Measurements from ENCODE around the gene PIGQ.

The PIGQ gene

GRCh38 chr16:569445-570254 lies at the start of gene PIGQ:
Gene PIGQ (plus strand): TSS chr16:569968. CDS start chr16:574075, 4,107 bp downstream.
- Mint-ChIP-seq H3K36me3 (no peaks in the 10 kb centered on the region), H3K27ac (peak within 1 kb of the TSS; percentile 86)

DNA sequence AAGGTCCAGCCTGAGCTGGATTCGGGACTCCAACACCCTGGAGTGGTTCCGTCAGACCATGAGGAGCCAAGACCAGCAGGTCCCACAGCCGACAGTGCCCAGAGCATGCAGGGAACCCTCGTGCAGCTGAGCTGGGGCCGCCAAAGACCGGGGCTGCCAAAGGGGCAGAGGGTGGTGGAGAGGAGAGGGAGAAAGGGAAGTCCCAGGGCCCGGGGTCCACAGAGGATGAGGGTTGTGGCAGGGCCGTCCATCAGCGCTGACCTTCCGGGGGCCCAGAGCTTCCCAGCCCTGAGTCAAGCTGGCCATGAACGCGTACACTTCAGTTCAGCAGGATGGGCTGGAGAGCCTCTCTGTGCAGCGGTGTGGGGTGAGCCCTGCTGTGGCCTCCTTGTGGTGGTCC lies 48.9 kb upstream of the PIGQ start:
- no peaks in the 10 kb centered on the region for H3K9me3 Mint-ChIP-seq

More at GRCh38 chr16:569445-570254, at the start of gene PIGQ:
- H3K4me1 Mint-ChIP-seq = peaks cover 31% of the 10 kb centered on the region
- no peaks in the 10 kb centered on the region for H3K9me3 Mint-ChIP-seq
- no peaks in the 10 kb centered on the region for H3K27me3 Mint-ChIP-seq
- peak within 1 kb of the TSS; percentile 88 for H3K4me3 Mint-ChIP-seq

GRCh38 chr16:521381-522210 lies 48.2 kb upstream of the PIGQ start:
- no peak overlapping the region for H3K27ac Mint-ChIP-seq
- no peaks in the 10 kb centered on the region for H3K9me3 Mint-ChIP-seq
- peaks cover 5% of the 10 kb centered on the region for H3K36me3 Mint-ChIP-seq
- H3K27me3 Mint-ChIP-seq = no peaks in the 10 kb centered on the region
- H3K4me1 Mint-ChIP-seq = peaks cover 10% of the 10 kb centered on the region
- H3K4me3 Mint-ChIP-seq = no peak overlapping the region

More for the DNA sequence above, 48.9 kb upstream of the PIGQ start:
- Mint-ChIP-seq H3K27ac (no peak overlapping the region), H3K27me3 (no peaks in the 10 kb centered on the region), H3K4me3 (no peak overlapping the region), H3K4me1 (peaks cover 9% of the 10 kb centered on the region), H3K36me3 (peaks cover 5% of the 10 kb centered on the region)

GRCh38 chr16:522320-523096 lies 47.3 kb upstream of the PIGQ start:
- Mint-ChIP-seq H3K9me3 (no peaks in the 10 kb centered on the region), H3K36me3 (peaks cover 5% of the 10 kb centered on the region), H3K4me1 (peaks cover 10% of the 10 kb centered on the region), H3K27me3 (no peaks in the 10 kb centered on the region), H3K27ac (peak overlapping the region; percentile 55), H3K4me3 (no peak overlapping the region)

GRCh38 chr16:523097-523741 lies 46.5 kb upstream of the PIGQ start:
- H3K4me1 Mint-ChIP-seq = peaks cover 10% of the 10 kb centered on the region
- H3K9me3 Mint-ChIP-seq = no peaks in the 10 kb centered on the region
- peak overlapping the region; percentile 55 for H3K27ac Mint-ChIP-seq
- H3K27me3 Mint-ChIP-seq = no peaks in the 10 kb centered on the region
- no peak overlapping the region for H3K4me3 Mint-ChIP-seq
- peaks cover 5% of the 10 kb centered on the region for H3K36me3 Mint-ChIP-seq

GRCh38 chr16:524274-525040 lies 45.3 kb upstream of the PIGQ start:
- Mint-ChIP-seq H3K9me3 (no peaks in the 10 kb centered on the region), H3K4me1 (peaks cover 10% of the 10 kb centered on the region), H3K36me3 (peaks cover 7% of the 10 kb centered on the region), H3K27ac (peak overlapping the region; percentile 51), H3K4me3 (no peak overlapping the region), H3K27me3 (no peaks in the 10 kb centered on the region)

- Mint-ChIP-seq H3K36me3 (peaks cover 7% of the 10 kb centered on the region), H3K4me1 (peaks cover 14% of the 10 kb centered on the region), H3K27ac (peak overlapping the region; percentile 100), H3K4me3 (peak overlapping the region; percentile 88), H3K27me3 (no peaks in the 10 kb centered on the region), H3K9me3 (no peaks in the 10 kb centered on the region)
Measured at GRCh38 chr16:525123-525519, 44.6 kb upstream of the PIGQ start.

DNA sequence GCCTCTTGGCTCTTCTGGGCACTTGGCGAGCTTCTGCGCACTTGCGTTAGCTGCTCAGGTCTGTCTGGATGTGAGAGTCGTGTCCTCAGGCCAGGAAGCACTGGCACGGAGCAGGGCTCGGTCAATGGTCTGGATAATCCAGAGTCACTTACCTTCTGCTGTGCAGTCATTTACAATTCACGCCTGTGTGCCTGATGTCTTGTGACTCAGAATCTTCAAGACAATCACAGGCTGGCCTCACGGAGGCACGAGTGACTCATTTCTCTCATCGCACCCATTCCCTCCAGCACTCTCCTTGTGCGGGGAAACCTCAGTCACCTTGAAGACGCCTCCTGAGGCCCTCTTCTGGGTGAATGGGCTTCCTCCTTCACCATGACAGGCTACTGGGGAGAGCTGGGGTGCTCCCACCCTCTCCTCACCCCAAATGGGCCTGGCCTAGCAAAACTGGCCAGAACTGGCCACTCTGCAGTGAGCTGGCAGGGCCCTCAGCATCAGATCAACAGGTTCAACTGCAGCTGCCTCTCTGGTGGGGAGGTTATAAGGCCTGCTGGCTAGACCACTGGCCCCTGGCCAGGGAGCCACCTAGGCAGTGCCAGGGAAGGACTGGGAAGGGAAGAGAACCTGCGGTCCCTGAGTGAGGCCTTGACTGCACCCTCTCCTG lies 44.1 kb upstream of the PIGQ start:
- H3K27me3 Mint-ChIP-seq = no peaks in the 10 kb centered on the region
- H3K4me1 Mint-ChIP-seq = peaks cover 19% of the 10 kb centered on the region
- H3K4me3 Mint-ChIP-seq = peak overlapping the region; percentile 88
- H3K9me3 Mint-ChIP-seq = no peaks in the 10 kb centered on the region
- peaks cover 7% of the 10 kb centered on the region for H3K36me3 Mint-ChIP-seq
- H3K27ac Mint-ChIP-seq = peak overlapping the region; percentile 100

- Mint-ChIP-seq H3K4me3 (peak overlapping the region; percentile 88), H3K27me3 (no peaks in the 10 kb centered on the region), H3K36me3 (peaks cover 7% of the 10 kb centered on the region), H3K27ac (peak overlapping the region; percentile 100), H3K4me1 (peaks cover 19% of the 10 kb centered on the region), H3K9me3 (no peaks in the 10 kb centered on the region)
Measured at GRCh38 chr16:526181-527014, 43.4 kb upstream of the PIGQ start.

GRCh38 chr16:527015-527903 lies 42.5 kb upstream of the PIGQ start, which contains the start of gene CAPN15:
Gene CAPN15 (plus strand): TSS chr16:527712. CDS start chr16:546839, 19,127 bp downstream.
- Mint-ChIP-seq H3K27ac (peak within 1 kb of the TSS; percentile 93), H3K27me3 (no peaks in the 10 kb centered on the region), H3K4me1 (peaks cover 23% of the 10 kb centered on the region), H3K4me3 (peak within 1 kb of the TSS; percentile 94), H3K9me3 (no peaks in the 10 kb centered on the region), H3K36me3 (peaks cover 7% of the 10 kb centered on the region)

DNA sequence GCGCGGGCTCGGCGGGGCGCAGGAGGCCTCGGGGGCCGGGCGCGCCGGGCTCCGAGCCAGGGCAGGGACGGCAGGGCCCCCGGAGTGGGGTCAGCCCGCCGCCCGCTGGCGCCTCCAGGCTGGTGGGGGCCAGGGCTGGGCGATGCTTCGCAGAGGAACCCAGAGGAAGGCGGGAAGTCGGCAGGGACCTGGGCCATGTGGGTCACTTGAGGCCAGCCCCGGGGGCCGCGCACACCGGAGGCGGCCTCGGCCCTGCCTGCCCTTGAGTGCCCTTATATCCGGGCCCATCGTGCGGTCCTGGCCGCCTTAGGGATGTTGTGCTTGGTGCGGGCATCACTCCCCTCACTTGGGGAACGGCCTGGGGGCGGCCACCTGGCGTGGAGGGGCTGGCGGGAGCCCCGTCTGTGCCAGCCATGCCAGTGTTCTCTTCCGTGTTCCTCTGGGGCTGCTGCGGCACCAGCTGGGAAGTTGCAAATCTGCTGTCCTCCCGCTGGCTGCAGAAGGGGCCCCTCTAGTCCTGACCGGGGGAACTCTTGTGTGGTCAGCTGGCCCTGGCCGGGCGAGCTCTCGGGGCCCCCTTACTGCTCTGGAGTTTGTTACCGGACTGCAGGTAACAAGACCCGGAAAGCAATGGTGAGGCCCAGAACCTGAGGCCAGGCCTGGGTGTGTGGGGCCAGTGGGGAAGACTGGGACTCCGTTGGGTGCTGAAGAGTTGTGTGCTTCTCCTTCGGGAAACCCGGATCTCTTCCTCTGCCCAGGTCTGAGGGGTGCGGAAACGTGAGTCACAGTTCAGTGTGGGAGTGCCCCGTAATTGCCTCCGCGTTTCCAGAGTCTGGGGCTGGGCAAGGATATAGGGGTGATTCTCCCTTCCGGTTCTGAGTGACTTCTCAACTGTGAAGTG lies 41.4 kb upstream of the PIGQ start:
- Mint-ChIP-seq H3K4me1 (peaks cover 23% of the 10 kb centered on the region), H3K4me3 (peak overlapping the region; percentile 94), H3K27me3 (no peaks in the 10 kb centered on the region), H3K36me3 (peaks cover 7% of the 10 kb centered on the region), H3K9me3 (no peaks in the 10 kb centered on the region), H3K27ac (peak overlapping the region; percentile 77)
